ENCODE results near the gene UBE2I.
A peak's percentile ranks its signal among the peaks of the same experiment; 100 is the strongest.
"Not testable (repeated sequence)": the region's sequence is repeated elsewhere in the genome, so short reads cannot be mapped to it uniquely, and the experiment has no call there.

The UBE2I gene

GRCh38 chr16:1293921-1294656 is 15.3 kb upstream of the UBE2I start:
- FAIRE-seq (no peak), DNase-seq (ENCODE audit: insufficient read length, low spot score) (no peak)
- no peak for TF ChIP-seq POLR2A (IDR thresholded peaks at IDR 0.05; ENCODE audit: low read depth, low read length)

DNA sequence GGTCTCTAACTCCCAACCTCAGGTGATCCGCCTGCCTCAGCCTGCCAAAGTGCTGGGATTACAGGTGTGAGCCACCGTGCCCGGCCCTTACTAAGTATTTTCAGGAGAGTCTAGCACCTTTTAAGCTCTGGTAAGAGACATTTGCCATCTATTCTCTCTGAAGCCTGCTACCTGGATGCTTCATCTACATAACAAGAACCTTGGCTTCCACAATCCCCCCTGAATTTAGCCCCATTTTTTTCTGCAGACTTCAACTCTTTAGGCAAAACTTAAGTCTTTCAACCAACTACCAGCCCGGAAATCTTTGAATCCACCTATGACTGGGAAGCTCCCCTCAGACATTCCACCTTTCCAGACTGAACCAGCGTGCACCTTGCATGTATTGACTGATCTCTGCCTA is 14.0 kb upstream of the UBE2I start:
- no peak for TF ChIP-seq POLR2A (IDR thresholded peaks at IDR 0.05; ENCODE audit: low read depth, low read length)
- DNase-seq (ENCODE audit: insufficient read length, low spot score), result no peak
- no peak for FAIRE-seq

DNA sequence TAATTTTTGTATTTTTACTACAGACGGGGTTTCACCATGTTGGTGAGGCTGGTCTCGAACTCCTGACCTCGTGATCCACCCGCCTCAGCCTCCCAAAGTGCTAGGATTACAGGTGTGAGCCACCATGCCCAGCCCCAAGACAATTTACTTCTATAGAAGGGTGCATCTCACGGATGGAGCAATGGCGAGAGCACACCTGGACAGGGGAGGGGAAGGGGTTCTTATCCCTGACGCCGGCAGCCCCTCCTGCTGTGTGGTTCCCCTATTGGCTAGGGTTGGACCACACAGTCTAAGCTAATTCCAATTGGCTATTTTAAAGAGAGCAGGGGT is 12.8 kb upstream of the UBE2I start:
- FAIRE-seq; DNase-seq (ENCODE audit: insufficient read length, low spot score): not testable (repeated sequence)

- peak; percentile 63 for DNase-seq (ENCODE audit: insufficient read length, low spot score)
- FAIRE-seq, result peak; percentile 76
- no peak for TF ChIP-seq POLR2A (IDR thresholded peaks at IDR 0.05; ENCODE audit: low read depth, low read length)
Measured at GRCh38 chr16:1297018-1297696, 12.3 kb upstream of the UBE2I start.

- DNase-seq (ENCODE audit: insufficient read length, low spot score) (no peak), FAIRE-seq (no peak)
- TF ChIP-seq POLR2A (IDR thresholded peaks at IDR 0.05; ENCODE audit: low read depth, low read length), result no peak
Measured at GRCh38 chr16:1298406-1298805, 11.0 kb upstream of the UBE2I start.

GRCh38 chr16:1299012-1299867 is 10.2 kb upstream of the UBE2I start:
- FAIRE-seq, result no peak
- DNase-seq (ENCODE audit: insufficient read length, low spot score), result no peak
- no peak for TF ChIP-seq POLR2A (IDR thresholded peaks at IDR 0.05; ENCODE audit: low read depth, low read length)

DNA sequence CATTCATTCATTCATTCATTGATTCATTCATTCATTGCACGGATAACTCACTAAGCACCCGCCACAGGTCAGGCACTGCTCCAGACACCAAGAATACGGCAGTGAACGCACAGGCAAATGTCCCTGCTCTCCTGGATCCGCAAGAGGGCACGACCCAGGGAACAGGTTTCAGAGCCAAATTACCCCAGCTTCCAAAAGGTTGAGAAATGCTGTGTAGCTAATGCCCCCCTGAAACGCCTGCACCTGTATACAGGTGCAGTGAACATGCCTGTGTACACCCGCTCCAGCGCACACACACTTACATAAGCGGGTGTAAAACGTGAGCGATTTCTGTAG is 9.6 kb upstream of the UBE2I start:
- DNase-seq (ENCODE audit: insufficient read length, low spot score) (no peak), FAIRE-seq (no peak)
- TF ChIP-seq POLR2A (IDR thresholded peaks at IDR 0.05; ENCODE audit: low read depth, low read length), result no peak

DNA sequence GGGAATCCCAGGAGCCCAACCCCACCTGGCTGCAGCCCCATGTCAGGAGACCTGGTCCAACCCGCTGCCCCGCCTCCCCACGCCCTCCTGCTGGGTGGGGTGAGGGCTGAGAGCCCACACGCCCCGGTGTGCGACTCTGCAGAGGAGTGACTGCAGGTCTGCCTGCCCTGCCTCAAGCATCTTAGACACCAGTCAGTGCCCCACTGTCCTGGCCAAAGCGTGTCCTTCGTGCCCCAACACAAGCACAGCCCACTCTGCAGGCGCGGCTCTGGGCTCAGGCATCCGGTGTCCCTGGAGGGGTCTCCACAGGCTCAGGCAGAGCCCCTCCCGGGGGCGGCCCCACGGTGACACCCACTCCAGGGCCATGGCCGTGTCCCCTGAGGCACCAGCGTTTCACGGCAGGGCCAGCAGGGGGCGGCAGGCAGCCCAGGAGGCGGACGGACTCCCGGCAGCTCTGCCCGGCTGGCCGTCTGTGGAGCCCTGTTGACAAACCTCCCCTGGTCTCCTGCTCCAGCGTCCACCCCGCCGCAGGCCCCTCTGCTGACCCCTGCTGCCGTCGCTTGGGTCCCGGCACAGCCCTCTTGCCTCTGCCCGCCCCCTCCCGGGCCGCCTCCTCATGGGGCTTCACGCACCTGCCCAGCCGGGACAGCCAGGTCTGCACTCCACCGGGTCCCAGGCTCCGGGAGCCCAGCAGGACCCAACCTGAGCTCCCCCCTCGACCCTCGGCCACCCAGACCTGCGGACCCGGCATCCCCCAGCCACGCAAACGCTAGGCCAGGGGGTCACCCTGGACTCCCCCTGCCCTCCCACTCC is 8.6 kb upstream of the UBE2I start:
- FAIRE-seq, result no peak
- no peak for TF ChIP-seq POLR2A (IDR thresholded peaks at IDR 0.05; ENCODE audit: low read depth, low read length)
- DNase-seq (ENCODE audit: insufficient read length, low spot score), result peak; percentile 77

GRCh38 chr16:1301562-1301961 is 7.9 kb upstream of the UBE2I start:
- FAIRE-seq (no peak), DNase-seq (ENCODE audit: insufficient read length, low spot score) (no peak)
- TF ChIP-seq POLR2A (IDR thresholded peaks at IDR 0.05; ENCODE audit: low read depth, low read length), result no peak

DNA sequence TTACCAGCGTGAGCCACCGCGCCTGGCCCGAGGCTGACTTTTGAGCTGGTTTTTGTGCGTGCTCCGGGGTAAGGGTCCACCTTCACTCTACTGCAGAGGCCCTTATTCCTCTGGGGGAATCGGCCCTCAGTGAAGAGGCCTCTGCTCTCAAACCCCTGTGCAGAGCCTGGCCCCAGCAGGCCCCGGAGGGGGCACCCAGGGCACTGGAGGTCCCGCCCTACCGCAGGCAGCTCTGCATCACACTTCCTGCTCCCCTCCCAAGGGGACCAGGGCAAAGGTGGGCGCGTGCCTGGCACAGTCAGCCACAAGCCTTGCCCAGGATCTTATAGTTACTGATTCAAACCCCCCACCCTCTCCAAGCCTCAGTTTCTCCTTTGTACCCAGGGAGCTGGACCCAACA is 3.6 kb upstream of the UBE2I start:
- FAIRE-seq (no peak), DNase-seq (ENCODE audit: insufficient read length, low spot score) (no peak)
- no peak for TF ChIP-seq POLR2A (IDR thresholded peaks at IDR 0.05; ENCODE audit: low read depth, low read length)

DNA sequence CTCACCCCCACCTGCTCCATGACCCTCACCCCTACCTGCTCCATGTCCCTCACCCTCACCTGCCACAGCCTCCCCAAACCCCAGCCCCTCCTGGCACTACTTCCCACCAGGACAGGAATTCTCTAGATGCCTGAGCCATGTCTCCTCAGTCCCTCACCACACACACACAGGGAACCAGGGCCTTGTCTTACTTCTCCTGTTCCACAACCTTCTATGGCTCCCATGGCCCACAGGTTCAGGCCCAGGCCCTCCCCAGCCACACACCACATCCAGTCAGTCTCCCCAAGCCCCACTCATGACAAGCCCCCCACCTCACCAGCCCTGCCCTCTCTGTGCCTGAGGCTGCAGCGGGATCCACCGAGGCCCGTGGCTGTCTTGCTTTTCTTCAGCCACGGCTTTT is 3.1 kb upstream of the UBE2I start:
- TF ChIP-seq POLR2A (IDR thresholded peaks at IDR 0.05; ENCODE audit: low read depth, low read length), result no peak
- DNase-seq (ENCODE audit: insufficient read length, low spot score) (no peak), FAIRE-seq (no peak)

GRCh38 chr16:1308036-1308976 is 1.1 kb upstream of the UBE2I start:
- TF ChIP-seq POLR2A (IDR thresholded peaks at IDR 0.05; ENCODE audit: low read depth, low read length), result 0 out of 2 replicates have a peak, but pooled peaks have one; percentile 35
- DNase-seq (ENCODE audit: insufficient read length, low spot score), result no peak
- no peak for FAIRE-seq
